ENCODE measurements around the gene NRP1.

GRCh38 chr10:33368086-33368485, 33.6 kb upstream of the NRP1 start:
- TF ChIP-seq POLR2A (IDR thresholded peaks at IDR 0.05), result no peak
- TF ChIP-seq POLR2AphosphoS5 (IDR thresholded peaks at IDR 0.05), result no peak

All from spleen (tissue), 3 donors.